Adrenal gland (tissue), 12 donors: Measurements from ENCODE around the gene ESYT1. TPM values are rescaled to one million over a fixed set of nuclear protein-coding genes. Genes with fewer than 3 reads are reported as not detected.
A peak's percentile ranks its signal among the peaks of the same experiment; 100 is the strongest.
"Not testable (repeated sequence)": the region's sequence is repeated elsewhere in the genome, so short reads cannot be mapped to it uniquely, and the experiment has no call there.

ENCODE experiments used
- DNase-seq, 7 donors: peaks; one replicate each; pipeline ENCODE4 v3.0.0-alpha.2; 2019 to 2020
- H3K27ac ChIP-seq, 5 donors: fragments of 200-600 bp; sonication (generic) in 4 of 5; 1 replicate in 3 of 5; 2 replicates in 2 of 5; pipeline versions ENCODE4 v1.5.1 to v1.8.0; 2016 to 2020; ENCODE audit warnings: mild to moderate bottlenecking in 1 of 5
- H3K27me3 ChIP-seq: fragments of 200-600 bp; 2 replicates; pipeline ENCODE4 v1.8.0; 2021
- H3K36me3 ChIP-seq, 2 donors: fragments of 200-600 bp; replicated peaks in 1 of 2; 1 replicate in 1 of 2; 2 replicates in 1 of 2; pipeline versions ENCODE4 v1.5.1 to v1.8.0; 2018 to 2022
- H3K4me1 ChIP-seq, 2 donors: fragments of 200-600 bp; replicated peaks in 1 of 2; 1 replicate in 1 of 2; 2 replicates in 1 of 2; pipeline versions ENCODE4 v1.5.1 to v1.8.0; 2018 to 2021
- H3K4me3 ChIP-seq, 4 donors: fragments of 200-600 bp; sonication (generic) in 3 of 4; one replicate each; pipeline ENCODE4 v1.5.1; 2016 to 2018
- H3K9me3 ChIP-seq, 3 donors: fragments of 200-600 bp; sonication (generic) in 1 of 3; replicated peaks in 1 of 3; 1 replicate in 2 of 3; 2 replicates in 1 of 3; pipeline versions ENCODE4 v1.5.1 to v1.8.0; 2016 to 2021
- CTCF ChIP-seq, 6 experiments: fragments of 450-650 bp in 4 of 6; fragments of 200-600 bp in 2 of 6; sonication (generic) in 1 of 6; IDR thresholded peaks; 1 replicate in 5 of 6; 2 replicates in 1 of 6; pipeline versions ENCODE4 v1.5.1 to v1.8.0; 2016 to 2021; ENCODE audit warnings: antibody characterized with exemption in 6 of 6, mild to moderate bottlenecking in 2 of 6, moderate library complexity in 1 of 6
- POLR2A ChIP-seq, 2 donors: fragments of 450-650 bp; IDR thresholded peaks; one replicate each; pipeline ENCODE4 v1.6.1; 2017; ENCODE audit warnings: antibody characterized with exemption in 2 of 2, mild to moderate bottlenecking in 2 of 2, moderate library complexity in 1 of 2
- WGBS, 4 donors: extraction: QIAGEN DNeasy Blood & Tissue Kit in 2 of 4; methylation state at CpG; one replicate each; pipeline versions ENCODE4 v1.1.5 to v1.1.7; 2013 to 2017; 5-methylcytosine and 5-hydroxymethylcytosine counted together
- intact Hi-C, 2 donors: fragments of 100-400 bp; cut with DNase I; formaldehyde crosslinking; loops; one replicate each; pipeline versions ENCODE4 v1.14.1 to v1.15.0; 2022 to 2023
- polyA plus RNA-seq, 3 donors: library from polyadenylated mRNA; stranded (reverse); fragments of 200-250 nt in 2 of 3; fragments of 350-450 nt in 1 of 3; fragmentation: Illumina TruSeq in 1 of 3; extraction: RNeasy Lipid Tissue Mini Kit (QIAGEN cat#74804) in 1 of 3; gene quantifications; one replicate each; pipeline ENCODE4 v1.2.3, GENCODE V29; 2013 to 2014
- total RNA-seq, 9 donors: library from RNA; depleted of rRNA in 4 of 9; stranded (reverse); fragments of >200 nt in 4 of 9; fragments of 120-200 nt in 1 of 9; fragmentation: NEBNext Ultra II Directional in 1 of 9; extraction: Animal tissue kit (Norgen Biotek cat#: 25700) in 1 of 9; gene quantifications; one replicate each; pipeline versions ENCODE4 v1.1.0 to v1.2.4, GENCODE V29; 2013 to 2023
- donor health status: healthy with polysubstance abuse.
- donor health status: Bipolar disorder and iron deficiency.
- donor health status: DM: yes; HTN: yes; CAD: no.
- donor health status: DM: no; HTN: no; CAD: no.
- donor health status: DM: no; HTN: no; CAD: no.
- donor health status: DM: yes; HTN: yes; CAD: no.

The ESYT1 gene
- total and polyA plus RNA-seq, 12 donors = 26.3 to 156 (median 117) TPM

- H3K36me3 ChIP-seq = peaks cover 0 to 10% of the 10 kb centered on the region in 2 donors
- 91 to 95% (median 95%) methylated on average over 11 of the region's 11 CpGs for WGBS, 4 donors
- no peak overlapping the region for H3K4me3 ChIP-seq
- no peaks in the 10 kb centered on the region for H3K27me3 ChIP-seq
- TF ChIP-seq CTCF (IDR thresholded peaks at IDR 0.05) (no peak), POLR2A (IDR thresholded peaks at IDR 0.05) (no peak)
- intact Hi-C loops = no loop called here
- H3K4me1 ChIP-seq = peaks cover 26 to 39% of the 10 kb centered on the region in 2 donors
- no peaks in the 10 kb centered on the region for H3K9me3 ChIP-seq
- no peak for DNase-seq
- no peak overlapping the region for H3K27ac ChIP-seq
Observed at GRCh38 chr12:56155256-56155845, 27.3 kb downstream of the ESYT1 start.

- H3K4me1 ChIP-seq = peaks cover 29 to 40% of the 10 kb centered on the region in 2 donors
- H3K27ac ChIP-seq = peak overlapping the region in 4 of 5 donors; percentile 94 to 98 (median 96)
- H3K27me3 ChIP-seq, intact Hi-C loops, H3K9me3 ChIP-seq: not testable (repeated sequence)
- WGBS, 4 donors = 84 to 92% (median 89%) methylated on average over 21 of the region's 21 CpGs
- H3K4me3 ChIP-seq = peak overlapping the region in 2 of 4 donors; percentile 55 to 71
- peaks cover 0 to 23% of the 10 kb centered on the region in 2 donors for H3K36me3 ChIP-seq
- DNase-seq = peak in 2 of 7 donors; percentile 25 to 39
Observed at GRCh38 chr12:56156464-56157200, 28.6 kb downstream of the ESYT1 start.

- peaks cover 0 to 31% of the 10 kb centered on the region in 2 donors for H3K36me3 ChIP-seq
- peak overlapping the region; percentile 34 to 98 (median 96) for H3K27ac ChIP-seq
- TF ChIP-seq CTCF (IDR thresholded peaks at IDR 0.05) (peak; percentile 22 to 87 (median 66)), POLR2A (IDR thresholded peaks at IDR 0.05) (peak; percentile 6 to 30)
- peak overlapping the region in 2 of 4 donors; percentile 55 to 71 for H3K4me3 ChIP-seq
- peak; percentile 66 to 93 (median 84) for DNase-seq
- H3K9me3 ChIP-seq = no peaks in the 10 kb centered on the region
- WGBS, 4 donors = 5 to 8% (median 7%) methylated on average over 29 to 45 of the region's 45 CpGs
- no peaks in the 10 kb centered on the region for H3K27me3 ChIP-seq
- intact Hi-C loops = no loop called here
- H3K4me1 ChIP-seq = peaks cover 29 to 37% of the 10 kb centered on the region in 2 donors
Observed at GRCh38 chr12:56157201-56158028, 29.3 kb downstream of the ESYT1 start.

GRCh38 chr12:56158029-56158925, 30.2 kb downstream of the ESYT1 start, which contains the start of gene MYL6:
Gene MYL6, plus strand, starts transcription at chr12:56158359. Its CDS starts 43 bp downstream, at chr12:56158402.
- Histone ChIP-seq H3K4me1 (peaks cover 22 to 31% of the 10 kb centered on the region in 2 donors), H3K4me3 (peak within 1 kb of the TSS; percentile 55 to 71 (median 62)), H3K27me3 (no peaks in the 10 kb centered on the region), H3K27ac (peak within 1 kb of the TSS; percentile 94 to 98 (median 96)), H3K9me3 (no peaks in the 10 kb centered on the region), H3K36me3 (peaks cover 0 to 39% of the 10 kb centered on the region in 2 donors)
- intact Hi-C loops = no loop called here
- 0 to 1% (median 1%) methylated on average over 22 to 30 of the region's 30 CpGs for WGBS, 4 donors
- peak; percentile 95 to 100 (median 98) for DNase-seq
- TF ChIP-seq POLR2A (IDR thresholded peaks at IDR 0.05) = peak; percentile 98 to 99
- TF ChIP-seq CTCF (IDR thresholded peaks at IDR 0.05) = no peak
